Measurements from ENCODE around the gene CASQ2.

The CASQ2 gene

DNA sequence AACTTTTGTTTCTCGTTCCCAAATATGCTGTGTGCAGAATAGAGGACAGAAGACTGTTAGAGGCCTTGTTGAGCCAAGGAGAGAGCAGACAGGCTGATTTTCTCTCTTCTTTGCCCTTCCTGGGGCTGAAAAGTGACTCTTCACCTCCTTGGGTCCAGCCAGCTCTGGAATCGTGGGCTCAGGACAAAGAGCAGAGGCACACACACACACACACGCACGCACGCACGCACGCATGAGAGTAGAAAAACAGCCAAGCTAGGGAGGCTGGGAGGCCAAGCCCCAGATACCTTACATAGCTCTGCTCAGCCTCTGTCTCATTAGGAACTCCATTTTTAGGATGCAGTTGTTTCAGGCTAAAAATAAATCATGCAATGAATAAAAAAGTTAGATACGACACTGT, at the start of gene CASQ2:
Gene CASQ2 (minus strand): TSS at position 166 of the 400 bp plus-strand sequence. CDS start 173 bp downstream, outside the sequence.
- TF ChIP-seq, protein P1, sequence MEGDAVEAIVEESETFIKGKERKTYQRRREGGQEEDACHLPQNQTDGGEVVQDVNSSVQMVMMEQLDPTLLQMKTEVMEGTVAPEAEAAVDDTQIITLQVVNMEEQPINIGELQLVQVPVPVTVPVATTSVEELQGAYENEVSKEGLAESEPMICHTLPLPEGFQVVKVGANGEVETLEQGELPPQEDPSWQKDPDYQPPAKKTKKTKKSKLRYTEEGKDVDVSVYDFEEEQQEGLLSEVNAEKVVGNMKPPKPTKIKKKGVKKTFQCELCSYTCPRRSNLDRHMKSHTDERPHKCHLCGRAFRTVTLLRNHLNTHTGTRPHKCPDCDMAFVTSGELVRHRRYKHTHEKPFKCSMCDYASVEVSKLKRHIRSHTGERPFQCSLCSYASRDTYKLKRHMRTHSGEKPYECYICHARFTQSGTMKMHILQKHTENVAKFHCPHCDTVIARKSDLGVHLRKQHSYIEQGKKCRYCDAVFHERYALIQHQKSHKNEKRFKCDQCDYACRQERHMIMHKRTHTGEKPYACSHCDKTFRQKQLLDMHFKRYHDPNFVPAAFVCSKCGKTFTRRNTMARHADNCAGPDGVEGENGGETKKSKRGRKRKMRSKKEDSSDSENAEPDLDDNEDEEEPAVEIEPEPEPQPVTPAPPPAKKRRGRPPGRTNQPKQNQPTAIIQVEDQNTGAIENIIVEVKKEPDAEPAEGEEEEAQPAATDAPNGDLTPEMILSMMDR (IDR thresholded peaks at IDR 0.05) = no peak
- Histone ChIP-seq H3K36me3 (no peaks in the 10 kb centered on the region), H3K4me1 (ENCODE audit: control insufficient read depth in 1 of 2, insufficient read depth in 1 of 2, low read depth in 1 of 2, low read length in 1 of 2) (no peaks in the 10 kb centered on the region), H3K27ac (no peak within 1 kb of the TSS), H3K27me3 (peaks cover 5% of the 10 kb centered on the region), H3K4me3 (ENCODE audit: low read depth in 1 of 2, low read length in 1 of 2) (no peak within 1 kb of the TSS), H3K9me3 (no peaks in the 10 kb centered on the region)

DNA sequence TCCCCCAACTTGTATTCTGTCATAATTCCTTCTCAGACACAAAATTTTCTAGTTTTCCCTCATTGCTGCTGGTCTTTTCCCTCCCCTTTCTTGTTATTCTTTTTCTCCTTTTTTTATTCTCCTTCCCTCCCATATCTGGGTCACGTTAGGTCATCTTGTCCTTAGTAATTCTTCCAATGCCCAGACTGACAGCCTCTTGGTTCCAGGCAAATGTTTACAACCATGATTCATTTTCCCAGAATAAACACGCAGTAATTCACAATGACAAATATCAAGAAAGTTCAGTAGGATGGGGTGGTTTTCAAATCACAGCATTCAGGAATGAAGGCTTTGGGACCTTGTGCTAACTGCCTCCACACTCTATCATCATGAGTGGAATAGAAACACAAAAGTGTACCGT, 47.2 kb upstream of the CASQ2 start:
- Histone ChIP-seq H3K9me3 (no peaks in the 10 kb centered on the region), H3K27ac (no peak overlapping the region), H3K4me1 (ENCODE audit: control insufficient read depth in 1 of 2, insufficient read depth in 1 of 2, low read depth in 1 of 2, low read length in 1 of 2) (no peaks in the 10 kb centered on the region), H3K36me3 (no peaks in the 10 kb centered on the region), H3K4me3 (ENCODE audit: low read depth in 1 of 2, low read length in 1 of 2) (no peak overlapping the region), H3K27me3 (no peaks in the 10 kb centered on the region)
- TF ChIP-seq, protein P1 (IDR thresholded peaks at IDR 0.05) = no peak

DNA sequence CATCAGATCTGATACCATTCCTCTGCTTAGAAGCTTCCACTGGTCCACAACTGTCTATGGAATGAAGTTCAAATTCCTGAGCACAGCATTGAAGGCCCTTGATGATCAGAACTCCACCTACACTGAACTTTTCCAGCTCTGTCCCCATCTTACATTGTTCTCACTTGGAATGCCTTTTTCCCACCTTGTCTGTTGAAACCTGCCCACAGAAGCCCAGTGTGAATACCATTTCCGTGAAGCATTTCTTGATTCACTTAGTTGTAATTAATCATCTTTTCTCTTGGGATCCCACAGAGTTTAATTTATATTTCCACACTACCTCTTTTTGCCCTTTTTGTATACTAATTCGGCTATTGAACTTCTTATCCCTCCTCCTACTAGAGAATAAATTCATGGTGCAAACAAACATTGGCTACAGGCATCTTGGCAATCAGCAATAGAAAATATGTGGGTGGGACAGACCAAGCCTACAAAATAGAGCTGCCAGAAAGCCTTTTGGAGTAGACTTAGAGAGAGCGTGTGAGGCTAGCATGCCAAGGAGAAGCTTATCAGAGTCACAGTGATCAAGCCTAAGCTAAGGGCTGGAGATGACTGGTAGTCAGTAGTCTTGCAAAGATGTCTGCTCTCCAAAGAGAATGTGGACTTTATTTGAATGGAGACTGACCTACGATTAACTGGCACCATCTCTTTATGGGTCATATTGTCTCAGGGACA, 46.3 kb upstream of the CASQ2 start:
- no peaks in the 10 kb centered on the region for H3K27me3 ChIP-seq
- no peak overlapping the region for H3K27ac ChIP-seq
- TF ChIP-seq, protein P1 (IDR thresholded peaks at IDR 0.05) = no peak
- H3K9me3 ChIP-seq = no peaks in the 10 kb centered on the region
- H3K4me3 ChIP-seq (ENCODE audit: low read depth in 1 of 2, low read length in 1 of 2) = no peak overlapping the region
- no peaks in the 10 kb centered on the region for H3K4me1 ChIP-seq (ENCODE audit: control insufficient read depth in 1 of 2, insufficient read depth in 1 of 2, low read depth in 1 of 2, low read length in 1 of 2)
- no peaks in the 10 kb centered on the region for H3K36me3 ChIP-seq

DNA sequence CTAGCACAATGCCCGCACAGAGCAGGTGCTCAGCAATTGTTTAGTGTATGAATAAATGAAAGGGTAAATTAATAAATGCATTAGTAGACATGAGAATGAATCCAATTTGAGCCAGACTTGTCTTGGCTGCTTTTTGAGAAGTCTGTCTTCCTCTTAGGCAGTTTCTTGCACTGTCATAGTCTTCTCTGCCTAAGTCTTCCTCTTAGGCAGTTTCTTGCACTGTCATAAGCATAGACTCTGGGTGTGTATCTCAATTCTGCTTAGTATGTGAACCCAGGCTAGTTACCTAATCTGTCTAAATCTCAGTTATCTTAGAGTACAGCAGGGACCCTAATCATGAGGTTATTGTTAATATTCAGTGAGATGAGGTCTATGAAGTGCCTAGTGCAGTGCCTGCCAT, 45.2 kb upstream of the CASQ2 start:
- H3K4me3 ChIP-seq (ENCODE audit: low read depth in 1 of 2, low read length in 1 of 2) = no peak overlapping the region
- H3K4me1 ChIP-seq (ENCODE audit: control insufficient read depth in 1 of 2, insufficient read depth in 1 of 2, low read depth in 1 of 2, low read length in 1 of 2) = no peaks in the 10 kb centered on the region
- H3K36me3 ChIP-seq = no peaks in the 10 kb centered on the region
- no peaks in the 10 kb centered on the region for H3K9me3 ChIP-seq
- no peak overlapping the region for H3K27ac ChIP-seq
- H3K27me3 ChIP-seq = no peaks in the 10 kb centered on the region
- TF ChIP-seq, protein P1 (IDR thresholded peaks at IDR 0.05) = no peak

DNA sequence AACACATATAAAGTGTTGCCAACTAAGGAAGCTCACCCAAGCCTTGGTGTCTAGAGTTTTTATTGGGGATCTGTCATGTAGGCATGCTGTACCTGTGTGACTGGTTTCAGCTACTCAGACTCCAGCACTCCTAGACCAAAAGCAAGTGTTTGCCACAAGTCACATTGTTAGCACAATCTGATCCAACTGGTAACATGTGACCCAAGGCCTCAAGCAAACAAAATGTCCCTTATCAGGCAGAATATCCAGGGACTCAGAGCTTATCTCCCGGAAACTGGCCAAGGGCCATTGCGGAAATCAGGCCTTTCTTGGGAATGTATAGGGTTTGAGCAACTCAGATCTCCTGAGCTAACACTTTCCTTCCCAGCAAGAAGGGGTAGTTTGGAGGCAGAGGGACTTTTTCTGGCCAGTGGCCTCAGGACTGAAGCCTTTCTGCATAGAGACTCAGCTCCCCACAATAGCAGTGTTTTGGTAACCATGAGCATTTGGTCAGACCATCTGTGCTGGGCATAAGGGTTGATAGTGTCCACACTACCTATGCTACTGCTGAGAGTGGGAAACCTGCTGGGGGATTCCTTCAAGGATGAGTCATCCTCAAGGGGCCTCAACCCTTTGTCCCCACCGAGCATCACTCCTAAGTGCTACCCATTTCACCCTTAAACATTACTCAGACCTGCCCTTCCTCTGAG, 42.8 kb upstream of the CASQ2 start:
- H3K4me3 ChIP-seq (ENCODE audit: low read depth in 1 of 2, low read length in 1 of 2) = no peak overlapping the region
- no peak overlapping the region for H3K27ac ChIP-seq
- no peaks in the 10 kb centered on the region for H3K9me3 ChIP-seq
- H3K4me1 ChIP-seq (ENCODE audit: control insufficient read depth in 1 of 2, insufficient read depth in 1 of 2, low read depth in 1 of 2, low read length in 1 of 2) = peaks cover 0 to 3% of the 10 kb centered on the region in 2 experiments
- TF ChIP-seq, protein P1 (IDR thresholded peaks at IDR 0.05) = no peak
- H3K27me3 ChIP-seq = no peaks in the 10 kb centered on the region
- H3K36me3 ChIP-seq = no peaks in the 10 kb centered on the region
